ENCODE measurements around the gene SDK2.

SDK2 gene

DNA sequence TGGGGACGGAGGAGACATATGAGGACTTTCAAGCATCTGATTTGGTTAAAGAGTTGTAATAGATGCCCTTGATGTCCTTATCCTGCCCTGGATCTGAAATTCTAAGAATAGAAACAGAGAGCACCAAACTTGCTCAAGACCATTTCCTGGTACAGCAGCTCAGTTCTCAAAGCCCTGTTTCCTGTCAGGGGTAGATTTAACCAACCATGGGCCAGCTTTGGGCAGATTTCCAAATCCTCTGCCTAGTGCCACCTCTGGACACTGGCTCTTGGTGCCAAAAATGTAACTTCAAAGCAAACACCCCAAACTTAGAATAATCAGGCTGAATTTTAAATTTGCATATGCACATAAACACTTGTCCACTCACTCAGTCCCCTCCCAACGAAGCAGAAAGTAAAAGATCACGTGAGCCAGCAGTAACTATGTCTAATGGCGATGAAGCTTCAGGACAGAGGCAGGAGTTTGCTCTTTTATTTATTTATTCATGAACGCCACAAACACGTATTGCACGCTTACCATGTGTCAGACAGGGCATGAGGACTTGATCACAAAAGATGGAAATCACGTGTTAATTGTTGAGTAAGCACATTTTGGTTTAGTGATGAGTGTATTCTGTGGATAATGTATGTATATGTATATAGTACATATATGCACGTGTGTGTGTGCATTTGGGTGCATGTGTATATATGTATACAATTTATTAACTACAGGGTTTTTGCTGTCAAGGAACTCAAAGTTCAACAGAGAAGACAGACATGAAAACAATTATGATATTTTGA is 23.1 kb upstream of the SDK2 start:
- TF ChIP-seq, protein P1, sequence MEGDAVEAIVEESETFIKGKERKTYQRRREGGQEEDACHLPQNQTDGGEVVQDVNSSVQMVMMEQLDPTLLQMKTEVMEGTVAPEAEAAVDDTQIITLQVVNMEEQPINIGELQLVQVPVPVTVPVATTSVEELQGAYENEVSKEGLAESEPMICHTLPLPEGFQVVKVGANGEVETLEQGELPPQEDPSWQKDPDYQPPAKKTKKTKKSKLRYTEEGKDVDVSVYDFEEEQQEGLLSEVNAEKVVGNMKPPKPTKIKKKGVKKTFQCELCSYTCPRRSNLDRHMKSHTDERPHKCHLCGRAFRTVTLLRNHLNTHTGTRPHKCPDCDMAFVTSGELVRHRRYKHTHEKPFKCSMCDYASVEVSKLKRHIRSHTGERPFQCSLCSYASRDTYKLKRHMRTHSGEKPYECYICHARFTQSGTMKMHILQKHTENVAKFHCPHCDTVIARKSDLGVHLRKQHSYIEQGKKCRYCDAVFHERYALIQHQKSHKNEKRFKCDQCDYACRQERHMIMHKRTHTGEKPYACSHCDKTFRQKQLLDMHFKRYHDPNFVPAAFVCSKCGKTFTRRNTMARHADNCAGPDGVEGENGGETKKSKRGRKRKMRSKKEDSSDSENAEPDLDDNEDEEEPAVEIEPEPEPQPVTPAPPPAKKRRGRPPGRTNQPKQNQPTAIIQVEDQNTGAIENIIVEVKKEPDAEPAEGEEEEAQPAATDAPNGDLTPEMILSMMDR (IDR thresholded peaks at IDR 0.05; ENCODE audit: insufficient read depth, missing control alignments) = no peak
- DNase-seq (ENCODE audit: insufficient read length, low spot score) (no peak), FAIRE-seq (no peak)

DNA sequence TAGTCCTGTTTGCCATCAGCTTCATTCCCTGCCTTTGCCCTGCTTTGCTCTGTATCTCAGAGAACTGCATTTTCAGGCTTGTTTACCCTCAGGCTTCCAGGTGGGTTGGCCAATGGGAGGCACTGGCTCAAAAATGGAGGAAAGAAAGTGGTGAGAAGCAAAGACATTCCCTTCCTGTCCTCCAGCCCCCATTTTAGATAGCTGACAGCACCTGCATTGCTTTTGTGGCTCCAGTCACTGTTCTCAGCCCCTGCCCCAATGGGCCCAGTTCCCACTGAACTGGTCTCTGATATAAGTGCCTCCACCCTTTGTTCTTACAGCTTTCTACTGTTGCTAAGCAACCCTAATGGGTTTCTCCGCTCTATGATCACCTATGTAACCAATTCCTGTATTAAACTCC is 19.4 kb upstream of the SDK2 start:
- TF ChIP-seq, protein P1 (IDR thresholded peaks at IDR 0.05; ENCODE audit: insufficient read depth, missing control alignments) = no peak

DNA sequence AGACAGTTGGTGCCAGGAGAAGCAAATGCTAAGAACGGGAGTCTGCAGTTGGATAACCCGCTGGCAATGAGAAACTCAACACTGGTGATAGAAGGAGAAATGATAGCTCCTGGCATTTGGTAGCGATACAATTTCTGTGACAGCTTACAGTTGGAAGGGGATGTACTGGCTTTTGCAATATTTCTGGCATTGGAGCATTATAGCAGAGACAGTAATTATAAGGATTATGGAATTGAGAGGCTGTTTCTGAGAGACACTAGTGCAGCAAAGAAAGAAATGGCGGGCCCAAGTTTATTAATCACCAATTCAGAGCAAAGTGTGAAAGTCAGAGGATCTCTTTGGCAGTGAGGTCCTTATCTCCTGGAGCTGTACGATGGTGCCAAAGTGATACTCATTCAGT is 16.1 kb upstream of the SDK2 start:
- FAIRE-seq = no peak
- TF ChIP-seq, protein P1 (IDR thresholded peaks at IDR 0.05; ENCODE audit: insufficient read depth, missing control alignments) = no peak

More for the DNA sequence above, 19.4 kb upstream of the SDK2 start:
- FAIRE-seq = no peak
- DNase-seq (ENCODE audit: insufficient read length, low spot score) = no peak

GRCh38 chr17:73658821-73659515 is 14.7 kb upstream of the SDK2 start:
- DNase-seq (ENCODE audit: insufficient read length, low spot score) = no peak
- no peak for FAIRE-seq
- TF ChIP-seq, protein P1 (IDR thresholded peaks at IDR 0.05; ENCODE audit: insufficient read depth, missing control alignments) = no peak

More for the DNA sequence above, 16.1 kb upstream of the SDK2 start:
- DNase-seq (ENCODE audit: insufficient read length, low spot score) = no peak

- no peak for DNase-seq (ENCODE audit: insufficient read length, low spot score)
- FAIRE-seq = no peak
- TF ChIP-seq, protein P1 (IDR thresholded peaks at IDR 0.05; ENCODE audit: insufficient read depth, missing control alignments) = peak; percentile 98
Observed at GRCh38 chr17:73657473-73658116, 13.3 kb upstream of the SDK2 start.

DNA sequence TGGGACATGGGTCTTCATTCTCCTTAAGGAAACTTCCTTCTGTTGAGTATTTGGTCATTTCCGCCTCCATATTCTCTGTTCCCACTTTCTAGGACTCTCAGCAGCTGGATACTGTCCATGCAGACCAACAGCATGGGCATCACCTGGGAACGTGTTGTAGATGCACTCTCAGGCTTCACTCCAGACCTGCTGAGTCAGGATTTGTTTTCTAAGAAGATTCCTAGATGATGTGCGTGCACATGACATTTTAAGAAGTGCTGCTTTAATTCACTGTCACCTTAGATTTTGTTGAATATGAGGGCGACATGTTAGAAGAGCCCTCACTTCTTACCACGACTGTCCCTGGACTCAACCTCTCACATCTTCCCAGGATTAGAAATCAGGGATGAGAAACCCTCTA is 10.0 kb upstream of the SDK2 start:
- FAIRE-seq (no peak), DNase-seq (ENCODE audit: insufficient read length, low spot score) (no peak)
- TF ChIP-seq, protein P1 (IDR thresholded peaks at IDR 0.05; ENCODE audit: insufficient read depth, missing control alignments) = no peak
